Heart right ventricle (tissue), 16 donors: Measurements from ENCODE around the gene PTPRG. TPM values are rescaled to one million over a fixed set of nuclear protein-coding genes. Genes with fewer than 3 reads are reported as not detected.
A peak's percentile ranks its signal among the peaks of the same experiment; 100 is the strongest.

Experiments used
- ATAC-seq, 8 donors: fragments of 200-7000 bp; cut with Tn5 transposase; one replicate each; pipeline ENCODE4 v1.9.1; 2020; ENCODE audit warnings: mild to moderate bottlenecking in 8 of 8, moderate library complexity in 8 of 8, moderate number of reproducible peaks in 1 of 8
- DNase-seq, 2 donors: peaks; one replicate each; pipeline ENCODE4 v3.0.0-alpha.2; 2020
- H3K27ac ChIP-seq, 10 donors: fragments of 200-600 bp; sonication (generic) in 2 of 10; one replicate each; pipeline versions ENCODE4 v1.5.0 to v1.8.0; 2020 to 2022; ENCODE audit warnings: mild to moderate bottlenecking in 3 of 10
- H3K27me3 ChIP-seq, 7 donors: fragments of 200-600 bp; one replicate each; pipeline ENCODE4 v1.8.0; 2021 to 2022; ENCODE audit warnings: mild to moderate bottlenecking in 2 of 7
- H3K36me3 ChIP-seq, 9 donors: fragments of 200-600 bp; sonication (generic) in 1 of 9; one replicate each; pipeline versions ENCODE4 v1.5.0 to v1.8.0; 2020 to 2022; ENCODE audit warnings: mild to moderate bottlenecking in 2 of 9
- H3K4me1 ChIP-seq, 9 donors: fragments of 200-600 bp; sonication (generic) in 1 of 9; one replicate each; pipeline versions ENCODE4 v1.5.0 to v1.8.0; 2020 to 2022; ENCODE audit warnings: mild to moderate bottlenecking in 4 of 9
- H3K4me3 ChIP-seq, 10 donors: fragments of 200-600 bp; sonication (generic) in 2 of 10; one replicate each; pipeline versions ENCODE4 v1.5.0 to v1.8.0; 2020 to 2022; ENCODE audit warnings: mild to moderate bottlenecking in 7 of 10, moderate library complexity in 2 of 10
- H3K9me3 ChIP-seq, 11 donors: fragments of 200-600 bp in 10 of 11; sonication (generic) in 2 of 11; one replicate each; pipeline versions ENCODE4 v1.5.0 to v1.8.0; 2013 to 2022; ENCODE audit warnings: mild to moderate bottlenecking in 2 of 11, control low read depth in 1 of 11, moderate library complexity in 1 of 11
- WGBS, 2 donors: extraction: QIAGEN DNeasy Blood & Tissue Kit; methylation state at CpG; one replicate each; pipeline ENCODE4 v1.1.7; 2013; ENCODE audit warnings: inconsistent platforms in 1 of 2; 5-methylcytosine and 5-hydroxymethylcytosine counted together
- intact Hi-C, 10 donors: fragments of 100-400 bp; cut with DNase I; formaldehyde crosslinking; loops; one replicate each; pipeline versions ENCODE4 v1.11.1 to v1.14.2; 2022
- polyA plus RNA-seq, 2 donors: library from polyadenylated mRNA; stranded (reverse); fragments of 200-250 nt; gene quantifications; one replicate each; pipeline ENCODE4 v1.2.3, GENCODE V29; 2013
- total RNA-seq, 10 donors: library from RNA; stranded (reverse); fragmentation: NEBNext Ultra II Directional in 3 of 10; extraction: Animal tissue kit (Norgen Biotek cat#: 25700) in 3 of 10; gene quantifications; one replicate each; pipeline versions ENCODE4 v1.2.1 to v1.2.4, GENCODE V29; 2021 to 2023
- TF ChIP-seq, protein P1 (sequence below), 9 donors: fragments of 200-600 bp; sonication (generic) in 2 of 9; IDR thresholded peaks; one replicate each; pipeline versions ENCODE4 v1.5.0 to v1.8.0; 2021 to 2022; ENCODE audit warnings: antibody characterized with exemption in 9 of 9, mild to moderate bottlenecking in 5 of 9, moderate library complexity in 1 of 9
- donor health status: Arrhythmogenic right ventricular cardiomyopathy.
- donor health status: ischemic (EF 13 %, LVEDD 7.1; RV severe dilation, severe dysfunction).
- donor health status: healthy with polysubstance abuse.
- donor health status: DM: no; HTN: yes; CAD: no.
- donor health status: DM: no; HTN: no; CAD: no.
- donor health status: ischemic (EF 25% LVEDD 6.9; RV normal size, moderate dysfunction).
- donor health status: ischemic (EF 25% LVEDD 5.7; RV mildly dilated, moderate dysfunction).
- donor health status: healthy.
- donor health status: DM: yes; HTN: yes; CAD: no.
- donor health status: Ischemic cardiomyopathy.
- donor health status: ischemic (EF 35%, LVEDD 5.7; RV mildly dilated, moderate dysfunction).
- donor health status: nonischemic (EF 11% LVEDD 7.7; RV severe dilation, severe dysfunction).
- donor health status: DM: yes; HTN: yes; CAD: no.
- donor health status: PGD.
- donor health status: ischemic (EF 29% LVEDD 5.4; RV normal size, mild dysfunction).
- donor health status: nonischemic (EF 23%, LVEDD 6.1; RV moderate dilation, normal function).

Gene PTPRG
- total and polyA plus RNA-seq, 12 donors: 10.1 to 38.3 (median 32.6) TPM

GRCh38 chr3:62133015-62133414, 571.6 kb downstream of the PTPRG start:
- intact Hi-C loops: loop anchor here in 4 of 10 donors (2.0 to 10.0 kb wide), 6 partner anchors 54 to 571 kb away; partner anchors contain the start of gene PTPRG (in 2 of the 4)
- ATAC-seq (no peak), DNase-seq (no peak)
- no peaks in the 10 kb centered on the region for H3K9me3 ChIP-seq
- TF ChIP-seq, protein P1, sequence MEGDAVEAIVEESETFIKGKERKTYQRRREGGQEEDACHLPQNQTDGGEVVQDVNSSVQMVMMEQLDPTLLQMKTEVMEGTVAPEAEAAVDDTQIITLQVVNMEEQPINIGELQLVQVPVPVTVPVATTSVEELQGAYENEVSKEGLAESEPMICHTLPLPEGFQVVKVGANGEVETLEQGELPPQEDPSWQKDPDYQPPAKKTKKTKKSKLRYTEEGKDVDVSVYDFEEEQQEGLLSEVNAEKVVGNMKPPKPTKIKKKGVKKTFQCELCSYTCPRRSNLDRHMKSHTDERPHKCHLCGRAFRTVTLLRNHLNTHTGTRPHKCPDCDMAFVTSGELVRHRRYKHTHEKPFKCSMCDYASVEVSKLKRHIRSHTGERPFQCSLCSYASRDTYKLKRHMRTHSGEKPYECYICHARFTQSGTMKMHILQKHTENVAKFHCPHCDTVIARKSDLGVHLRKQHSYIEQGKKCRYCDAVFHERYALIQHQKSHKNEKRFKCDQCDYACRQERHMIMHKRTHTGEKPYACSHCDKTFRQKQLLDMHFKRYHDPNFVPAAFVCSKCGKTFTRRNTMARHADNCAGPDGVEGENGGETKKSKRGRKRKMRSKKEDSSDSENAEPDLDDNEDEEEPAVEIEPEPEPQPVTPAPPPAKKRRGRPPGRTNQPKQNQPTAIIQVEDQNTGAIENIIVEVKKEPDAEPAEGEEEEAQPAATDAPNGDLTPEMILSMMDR (IDR thresholded peaks at IDR 0.05): no peak
- H3K4me1 ChIP-seq: peaks cover 10 to 41% (median 29%) of the 10 kb centered on the region in 9 donors
- WGBS, 2 donors: 65 to 86% methylated on average over 5 of the region's 5 CpGs
- peak overlapping the region in 1 of 10 donors; percentile 51 for H3K27ac ChIP-seq
- no peaks in the 10 kb centered on the region for H3K27me3 ChIP-seq
- no peaks in the 10 kb centered on the region for H3K36me3 ChIP-seq
- H3K4me3 ChIP-seq: no peak overlapping the region

- DNase-seq (peak; percentile 53 to 79), ATAC-seq (peak; percentile 52 to 89 (median 83))
- TF ChIP-seq, protein P1 (IDR thresholded peaks at IDR 0.05): peak in 1 of 9 donors; percentile 24
- H3K36me3 ChIP-seq: no peaks in the 10 kb centered on the region
- peaks cover 10 to 41% (median 29%) of the 10 kb centered on the region in 9 donors for H3K4me1 ChIP-seq
- 10 to 16% methylated on average over 6 of the region's 6 CpGs for WGBS, 2 donors
- no peak overlapping the region for H3K4me3 ChIP-seq
- peak overlapping the region in 8 of 10 donors; percentile 28 to 66 (median 48) for H3K27ac ChIP-seq
- no peaks in the 10 kb centered on the region for H3K9me3 ChIP-seq
- intact Hi-C loops: loop anchor here in 3 of 10 donors (5.0 to 10.0 kb wide), 5 partner anchors 53 to 572 kb away; partner anchors contain the start of gene PTPRG (in 2 of the 3)
- H3K27me3 ChIP-seq: no peaks in the 10 kb centered on the region
Observed at GRCh38 chr3:62134061-62134496, 572.7 kb downstream of the PTPRG start.

DNA sequence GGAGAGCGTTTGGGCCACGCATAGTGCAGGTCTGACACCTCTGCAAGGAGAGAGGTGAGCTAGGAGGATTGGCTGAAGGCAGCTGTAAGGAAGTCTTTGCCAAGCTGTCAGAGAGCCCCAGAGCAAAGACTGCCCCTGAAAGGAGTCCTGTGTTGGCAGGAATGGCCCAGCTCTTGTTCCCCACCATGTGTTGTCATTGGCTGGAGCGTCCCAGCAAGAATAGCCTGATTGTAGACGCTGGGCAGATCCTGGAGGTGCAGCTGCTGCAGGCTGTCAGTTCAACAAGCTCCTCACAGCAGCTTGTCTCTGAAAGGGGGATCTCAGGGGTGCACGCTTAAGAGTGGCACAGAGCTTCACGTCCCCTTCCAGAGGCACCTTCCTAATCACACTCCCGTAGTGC, 574.4 kb downstream of the PTPRG start:
- 88 to 90% methylated on average over 7 of the region's 7 CpGs for WGBS, 2 donors
- ATAC-seq: peak in 3 of 8 donors; percentile 4 to 46 (median 19)
- TF ChIP-seq, protein P1 (IDR thresholded peaks at IDR 0.05): no peak
- no peak overlapping the region for H3K4me3 ChIP-seq
- H3K27ac ChIP-seq: no peak overlapping the region
- peaks cover 10 to 41% (median 29%) of the 10 kb centered on the region in 9 donors for H3K4me1 ChIP-seq
- H3K27me3 ChIP-seq: no peaks in the 10 kb centered on the region
- DNase-seq: no peak
- intact Hi-C loops: loop anchor here in 3 of 10 donors (5.0 to 10.0 kb wide), 3 partner anchors 47 to 571 kb away; partner anchors contain the start of gene PTPRG (in 1 of the 3)
- H3K9me3 ChIP-seq: no peaks in the 10 kb centered on the region
- peaks cover 0 to 13% (median 0%) of the 10 kb centered on the region in 9 donors for H3K36me3 ChIP-seq

GRCh38 chr3:62139957-62140356, 578.6 kb downstream of the PTPRG start:
- Histone ChIP-seq H3K4me1 (peaks cover under 1 to 39% (median 10%) of the 10 kb centered on the region in 9 donors), H3K4me3 (no peak overlapping the region), H3K27me3 (no peaks in the 10 kb centered on the region), H3K36me3 (peaks cover 0 to 13% (median 0%) of the 10 kb centered on the region in 9 donors), H3K27ac (no peak overlapping the region), H3K9me3 (no peaks in the 10 kb centered on the region)
- 86 to 93% methylated on average over 6 of the region's 6 CpGs for WGBS, 2 donors
- intact Hi-C loops: loop anchor here in 4 of 10 donors (5.0 to 10.0 kb wide), 3 partner anchors 42 to 575 kb away; partner anchors contain the start of gene PTPRG (in 1 of the 4)
- DNase-seq: no peak
- TF ChIP-seq, protein P1 (IDR thresholded peaks at IDR 0.05): no peak
- peak in 1 of 8 donors; percentile 23 for ATAC-seq
